MCF 10A (cell line): ENCODE data around the gene SLC22A23. TPM values are rescaled to one million over a fixed set of nuclear protein-coding genes. Genes with fewer than 3 reads are reported as not detected.

Experiments
- BruUV-seq: library from RNA; stranded (reverse); fragments of 400-500 nt; replicated peaks from 2 replicates; lab custom pipeline; 2021; lab: Mats Ljungman, UMichigan
- CTCF ChIA-PET: fragments of 300-600 bp; sonication (Branson Sonifier 250); formaldehyde crosslinking; extraction: SDS; loops from one replicate; lab custom pipeline; 2021; ENCODE audit warnings: antibody characterized with exemption, inconsistent platforms; lab: Yijun Ruan, JAX
- POLR2A ChIA-PET: fragments of 300-600, 350-650 bp; sonication (Branson Sonifier 250); formaldehyde crosslinking; extraction: SDS; loops from one replicate; lab custom pipeline; 2020; ENCODE audit warnings: antibody characterized with exemption, inconsistent platforms; lab: Yijun Ruan, JAX
- DNase-seq: peaks from one replicate; pipeline ENCODE4 v3.0.0-alpha.2; 2018; ENCODE audit not compliant: unreplicated experiment
- H3K27ac Mint-ChIP-seq: one replicate; pipeline ENCODE4 v1.8.0; 2022; ENCODE audit warnings: mild to moderate bottlenecking, low read depth, mixed read lengths; ENCODE audit not compliant: unreplicated experiment
- H3K27me3 Mint-ChIP-seq: one replicate; pipeline ENCODE4 v1.8.0; 2022; ENCODE audit warnings: mixed read lengths; ENCODE audit not compliant: insufficient read depth, unreplicated experiment
- H3K36me3 Mint-ChIP-seq: one replicate; pipeline ENCODE4 v1.8.0; 2022; ENCODE audit warnings: mild to moderate bottlenecking, moderate library complexity, mixed read lengths; ENCODE audit not compliant: insufficient read depth, unreplicated experiment
- H3K4me1 Mint-ChIP-seq: one replicate; pipeline ENCODE4 v1.8.0; 2022; ENCODE audit warnings: mixed read lengths; ENCODE audit not compliant: insufficient read depth, unreplicated experiment
- H3K4me3 Mint-ChIP-seq: one replicate; pipeline ENCODE4 v1.8.0; 2022; ENCODE audit warnings: mild to moderate bottlenecking, moderate library complexity, mixed read lengths; ENCODE audit not compliant: unreplicated experiment
- H3K9me3 Mint-ChIP-seq: one replicate; pipeline ENCODE4 v1.8.0; 2022; ENCODE audit warnings: mixed read lengths; ENCODE audit not compliant: unreplicated experiment
- CTCF ChIP-seq: fragments of 200-600 bp; IDR thresholded peaks from one replicate; pipeline ENCODE4 v1.8.0; 2022; ENCODE audit warnings: antibody characterized with exemption, mild to moderate bottlenecking; ENCODE audit not compliant: unreplicated experiment
- intact Hi-C: fragments of 100-400 bp; cut with micrococcal nuclease; formaldehyde crosslinking; loops from 2 replicates; pipeline ENCODE4 v1.14.1; 2022
- total RNA-seq: library from RNA; stranded (reverse); gene quantifications from 2 replicates; pipeline ENCODE4 v1.2.3, GENCODE V29; 2022

The SLC22A23 gene
- total RNA-seq, 1 experiment from 2014 or later = 11.9 TPM

GRCh38 chr6:3315841-3316240, 141.0 kb downstream of the SLC22A23 start:
- no peaks in the 10 kb centered on the region for H3K9me3 Mint-ChIP-seq
- H3K4me3 Mint-ChIP-seq = no peak overlapping the region
- POLR2A ChIA-PET = no interaction called here
- peaks cover 3% of the 10 kb centered on the region for H3K36me3 Mint-ChIP-seq
- no TSS peak for BruUV-seq
- H3K27me3 Mint-ChIP-seq = no peaks in the 10 kb centered on the region
- H3K27ac Mint-ChIP-seq = no peak overlapping the region
- intact Hi-C loops = no loop called here
- H3K4me1 Mint-ChIP-seq = peaks cover 2% of the 10 kb centered on the region
- no peak for TF ChIP-seq CTCF
- no peak for DNase-seq
- CTCF ChIA-PET = no interaction called here

- POLR2A ChIA-PET = no interaction called here
Measured at GRCh38 chr6:3314621-3315467, 142.0 kb downstream of the SLC22A23 start.

GRCh38 chr6:3314176-3314575, 142.7 kb downstream of the SLC22A23 start:
- Mint-ChIP-seq H3K27ac (no peak overlapping the region), H3K27me3 (no peaks in the 10 kb centered on the region), H3K36me3 (peaks cover 5% of the 10 kb centered on the region), H3K4me3 (no peak overlapping the region), H3K4me1 (peaks cover 9% of the 10 kb centered on the region), H3K9me3 (no peaks in the 10 kb centered on the region)
- POLR2A ChIA-PET = interaction anchor here (0.5 kb wide), 1 partner anchor 552 kb away, joined by 3 read pairs; no protein-coding TSS in a partner anchor
- no peak for DNase-seq
- CTCF ChIA-PET = no interaction called here
- intact Hi-C loops = no loop called here
- BruUV-seq = no TSS peak
- no peak for TF ChIP-seq CTCF

More at GRCh38 chr6:3314621-3315467, 142.0 kb downstream of the SLC22A23 start:
- no peaks in the 10 kb centered on the region for H3K9me3 Mint-ChIP-seq
- H3K4me1 Mint-ChIP-seq = peaks cover 9% of the 10 kb centered on the region
- no peak for DNase-seq
- no peaks in the 10 kb centered on the region for H3K27me3 Mint-ChIP-seq
- no peak overlapping the region for H3K4me3 Mint-ChIP-seq
- BruUV-seq = no TSS peak
- CTCF ChIA-PET = interaction anchor here (0.6 kb wide), 1 partner anchor 565 kb away, joined by 3 read pairs; no protein-coding TSS in a partner anchor
- H3K36me3 Mint-ChIP-seq = peaks cover 5% of the 10 kb centered on the region
- H3K27ac Mint-ChIP-seq = no peak overlapping the region
- TF ChIP-seq CTCF = no peak
- intact Hi-C loops = no loop called here

GRCh38 chr6:3312604-3313231, 144.1 kb downstream of the SLC22A23 start:
- intact Hi-C loops = no loop called here
- POLR2A ChIA-PET = no interaction called here

More at GRCh38 chr6:3312604-3313231, 144.1 kb downstream of the SLC22A23 start:
- DNase-seq = no peak
- Mint-ChIP-seq H3K27me3 (no peaks in the 10 kb centered on the region), H3K36me3 (peaks cover 5% of the 10 kb centered on the region), H3K9me3 (no peaks in the 10 kb centered on the region), H3K4me1 (peaks cover 9% of the 10 kb centered on the region), H3K4me3 (no peak overlapping the region), H3K27ac (no peak overlapping the region)
- no peak for TF ChIP-seq CTCF
- CTCF ChIA-PET = no interaction called here
- no TSS peak for BruUV-seq
